GM06990 (cell line): ENCODE results near the gene FLT1.

Experiments
- DNase-seq: peaks from one replicate; pipeline ENCODE4 v3.0.0-alpha.2; 2011; ENCODE audit not compliant: insufficient read length; ENCODE audit errors: extremely low read depth
- H3K27me3 ChIP-seq: replicated peaks from 2 replicates; pipeline ENCODE4 v1.6.0; 2011; ENCODE audit warnings: low read length; ENCODE audit not compliant: control insufficient read depth, insufficient read depth
- H3K36me3 ChIP-seq: 2 replicates; pipeline ENCODE4 v1.5.1; 2011; ENCODE audit warnings: low read length; ENCODE audit not compliant: control insufficient read depth, insufficient read depth
- H3K4me3 ChIP-seq: replicated peaks from 2 replicates; pipeline ENCODE4 v1.5.1; 2011; ENCODE audit warnings: low read depth, mild to moderate bottlenecking, control low read depth, low read length
- TF ChIP-seq, protein P1 (sequence below): IDR thresholded peaks from 2 replicates; pipeline ENCODE4 v1.5.1; 2011; ENCODE audit warnings: low read length, control low read depth, mild to moderate bottlenecking, inconsistent platforms; ENCODE audit not compliant: insufficient read depth, poor library complexity, severe bottlenecking

The FLT1 gene

DNA sequence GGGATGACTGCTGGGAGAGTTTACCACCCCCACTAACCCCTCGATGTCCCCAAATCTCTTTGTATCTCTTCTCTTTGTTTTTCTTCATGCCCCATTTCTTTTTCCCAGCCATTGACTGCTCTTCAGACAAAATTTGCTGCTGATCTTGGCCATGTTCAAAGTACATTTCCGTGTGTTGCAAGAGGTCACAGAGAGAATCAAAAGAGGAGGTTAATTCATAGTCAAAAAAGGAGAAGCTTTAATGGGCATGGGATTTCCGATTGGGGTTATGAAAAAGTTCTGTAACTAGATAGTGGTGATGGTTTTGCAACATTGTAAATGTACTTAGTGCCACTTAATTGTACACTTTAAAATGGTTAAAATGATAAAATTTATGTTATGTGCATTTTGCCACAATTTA, 121.1 kb downstream of the FLT1 start:
- TF ChIP-seq, protein P1, sequence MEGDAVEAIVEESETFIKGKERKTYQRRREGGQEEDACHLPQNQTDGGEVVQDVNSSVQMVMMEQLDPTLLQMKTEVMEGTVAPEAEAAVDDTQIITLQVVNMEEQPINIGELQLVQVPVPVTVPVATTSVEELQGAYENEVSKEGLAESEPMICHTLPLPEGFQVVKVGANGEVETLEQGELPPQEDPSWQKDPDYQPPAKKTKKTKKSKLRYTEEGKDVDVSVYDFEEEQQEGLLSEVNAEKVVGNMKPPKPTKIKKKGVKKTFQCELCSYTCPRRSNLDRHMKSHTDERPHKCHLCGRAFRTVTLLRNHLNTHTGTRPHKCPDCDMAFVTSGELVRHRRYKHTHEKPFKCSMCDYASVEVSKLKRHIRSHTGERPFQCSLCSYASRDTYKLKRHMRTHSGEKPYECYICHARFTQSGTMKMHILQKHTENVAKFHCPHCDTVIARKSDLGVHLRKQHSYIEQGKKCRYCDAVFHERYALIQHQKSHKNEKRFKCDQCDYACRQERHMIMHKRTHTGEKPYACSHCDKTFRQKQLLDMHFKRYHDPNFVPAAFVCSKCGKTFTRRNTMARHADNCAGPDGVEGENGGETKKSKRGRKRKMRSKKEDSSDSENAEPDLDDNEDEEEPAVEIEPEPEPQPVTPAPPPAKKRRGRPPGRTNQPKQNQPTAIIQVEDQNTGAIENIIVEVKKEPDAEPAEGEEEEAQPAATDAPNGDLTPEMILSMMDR, result no peak
- Histone ChIP-seq H3K27me3 (no peaks in the 10 kb centered on the region), H3K4me3 (no peak overlapping the region), H3K36me3 (no peaks in the 10 kb centered on the region)
- DNase-seq, result no peak

GRCh38 chr13:28370448-28370847, 124.5 kb downstream of the FLT1 start:
- no peaks in the 10 kb centered on the region for H3K27me3 ChIP-seq
- H3K4me3 ChIP-seq, result no peak overlapping the region
- no peaks in the 10 kb centered on the region for H3K36me3 ChIP-seq
- TF ChIP-seq, protein P1, result no peak
- no peak for DNase-seq

- TF ChIP-seq, protein P1, result no peak
- H3K36me3 ChIP-seq, result no peaks in the 10 kb centered on the region
- DNase-seq, result no peak
- no peak overlapping the region for H3K4me3 ChIP-seq
- no peaks in the 10 kb centered on the region for H3K27me3 ChIP-seq
Measured at GRCh38 chr13:28358708-28359107, 136.2 kb downstream of the FLT1 start.

DNA sequence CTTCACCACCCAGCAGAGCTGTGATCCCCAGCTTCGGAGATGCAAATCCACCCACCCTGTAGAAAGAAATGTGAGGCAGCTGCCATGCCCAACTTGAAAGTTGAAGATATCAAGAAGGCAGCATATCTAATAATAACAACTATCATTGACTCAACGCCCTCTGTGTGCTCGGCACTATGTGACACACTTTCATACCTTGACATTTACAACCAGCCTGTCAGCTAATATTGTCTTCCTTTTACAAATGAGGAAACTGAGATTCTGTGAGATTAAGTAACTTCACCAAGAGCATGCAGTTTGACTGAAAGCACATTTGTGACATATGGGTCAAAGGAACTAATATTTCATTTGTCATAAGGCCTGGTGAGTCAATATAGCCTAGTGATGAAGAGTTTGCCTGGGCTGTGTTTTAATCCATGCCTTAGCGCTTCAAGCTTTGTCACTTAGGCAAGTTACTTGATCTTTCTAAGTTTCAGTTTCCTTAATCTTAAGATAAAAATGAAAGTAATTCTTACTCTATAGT, 137.0 kb downstream of the FLT1 start:
- no peaks in the 10 kb centered on the region for H3K36me3 ChIP-seq
- no peak overlapping the region for H3K4me3 ChIP-seq
- H3K27me3 ChIP-seq, result no peaks in the 10 kb centered on the region
- TF ChIP-seq, protein P1, result no peak
- DNase-seq, result peak; percentile 6

DNA sequence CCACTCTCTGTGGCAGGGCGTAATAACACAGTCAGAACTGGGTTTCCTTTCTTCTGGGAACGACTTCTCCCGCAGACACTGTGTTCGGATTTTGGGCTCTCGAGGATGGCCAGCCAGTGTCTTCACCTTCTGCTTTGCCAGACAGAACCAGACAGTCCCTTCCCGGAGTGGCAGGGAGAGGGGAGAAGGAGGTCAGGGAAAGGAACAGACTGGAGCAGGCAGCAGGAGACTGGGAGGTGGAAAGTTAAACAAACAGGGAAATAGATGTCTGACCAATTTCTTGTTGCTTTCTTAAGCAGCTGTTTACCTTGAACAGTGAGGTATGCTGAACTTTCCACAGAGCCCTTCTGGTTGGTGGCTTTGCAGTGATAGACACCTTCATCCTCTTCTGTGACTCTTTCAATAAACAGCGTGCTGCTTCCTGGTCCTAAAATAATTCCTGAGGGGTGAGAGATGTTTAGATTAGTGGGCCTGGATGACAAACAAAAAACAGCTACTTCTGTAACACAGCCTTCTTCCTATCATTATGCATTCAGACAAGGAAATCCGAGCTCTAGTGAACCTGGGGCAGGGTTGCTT, 137.6 kb downstream of the FLT1 start:
- TF ChIP-seq, protein P1, result no peak
- DNase-seq, result no peak
- H3K36me3 ChIP-seq, result no peaks in the 10 kb centered on the region
- no peaks in the 10 kb centered on the region for H3K27me3 ChIP-seq
- H3K4me3 ChIP-seq, result no peak overlapping the region
